HG03097 (cell line): Measurements from ENCODE around the gene B3GAT1.
"Not testable (repeated sequence)": the region's sequence is repeated elsewhere in the genome, so short reads cannot be mapped to it uniquely, and the experiment has no call there.

Experiments used
- ATAC-seq: cut with Tn5 transposase; IDR thresholded peaks from one replicate; pipeline ENCODE4 v1.9.1; 2021; ENCODE audit not compliant: unreplicated experiment, low FRiP score

The B3GAT1 gene

GRCh38 chr11:134412203-134413042 lies at the start of gene B3GAT1:
B3GAT1 (minus strand) TSS chr11:134412242; CDS start chr11:134387659, 24,583 bp downstream.
- no peak for ATAC-seq

- no peak for ATAC-seq
Measured at GRCh38 chr11:134461621-134462020, 49.6 kb upstream of the B3GAT1 start.

GRCh38 chr11:134460881-134461280 lies 48.8 kb upstream of the B3GAT1 start:
- no peak for ATAC-seq

GRCh38 chr11:134460062-134460561 lies 48.1 kb upstream of the B3GAT1 start:
- no peak for ATAC-seq

GRCh38 chr11:134459246-134460061 lies 47.4 kb upstream of the B3GAT1 start:
- ATAC-seq = no peak

GRCh38 chr11:134457411-134458007 lies 45.5 kb upstream of the B3GAT1 start:
- not testable (repeated sequence) for ATAC-seq

GRCh38 chr11:134455516-134455915 lies 43.5 kb upstream of the B3GAT1 start:
- ATAC-seq = no peak

- ATAC-seq = no peak
Measured at GRCh38 chr11:134454146-134454690, 42.2 kb upstream of the B3GAT1 start.

GRCh38 chr11:134453441-134453840 lies 41.4 kb upstream of the B3GAT1 start:
- ATAC-seq = no peak

- no peak for ATAC-seq
Measured at GRCh38 chr11:134452838-134453155, 40.8 kb upstream of the B3GAT1 start.

- no peak for ATAC-seq
Measured at GRCh38 chr11:134452026-134452837, 40.2 kb upstream of the B3GAT1 start.

GRCh38 chr11:134450186-134450585 lies 38.1 kb upstream of the B3GAT1 start:
- ATAC-seq = no peak

- ATAC-seq = no peak
Measured at GRCh38 chr11:134449713-134450112, 37.7 kb upstream of the B3GAT1 start.

GRCh38 chr11:134449051-134449450 lies 37.0 kb upstream of the B3GAT1 start:
- no peak for ATAC-seq

- no peak for ATAC-seq
Measured at GRCh38 chr11:134447696-134448095, 35.7 kb upstream of the B3GAT1 start.

GRCh38 chr11:134445601-134446325 lies 33.7 kb upstream of the B3GAT1 start:
- ATAC-seq = no peak

- not testable (repeated sequence) for ATAC-seq
Measured at GRCh38 chr11:134444160-134445108, 32.4 kb upstream of the B3GAT1 start.

- ATAC-seq = no peak
Measured at GRCh38 chr11:134443246-134443645, 31.2 kb upstream of the B3GAT1 start.
